K562 (cell line): ENCODE data around the gene IRF6. TPM values are rescaled to one million over a fixed set of nuclear protein-coding genes. Genes with fewer than 3 reads are reported as not detected.

Experiments used
- ATAC-seq: fragments of 200-7000 bp; cut with Tn5 transposase; 3 replicates; pipeline ENCODE4 v1.9.1; 2020; ENCODE audit warnings: moderate library complexity
- BruUV-seq: library from RNA; stranded (reverse); fragments of 400-500 nt; replicated peaks from 2 replicates; lab custom pipeline; 2021; lab: Mats Ljungman, UMichigan
- CTCF ChIA-PET: fragments of 300-600 bp; formaldehyde crosslinking; extraction: SDS; loops from one replicate; lab custom pipeline; 2021; ENCODE audit warnings: low intra/inter-chr PET ratio; lab: Yijun Ruan, JAX
- POLR2A ChIA-PET: fragments of 300-600, 350-650 bp; sonication (Branson Sonifier 250); formaldehyde crosslinking; extraction: SDS; loops from one replicate; lab custom pipeline; 2021; ENCODE audit warnings: antibody characterized with exemption, inconsistent platforms; lab: Yijun Ruan, JAX
- DNase-seq, 4 experiments: peaks; one replicate each; pipeline versions ENCODE4 v3.0.0 to v3.0.0-alpha.2; 2011 to 2018; ENCODE audit warnings: low spot score in 3 of 4, mixed read lengths in 3 of 4; ENCODE audit errors: extremely low read depth in 1 of 4
- FAIRE-seq: peaks from 2 replicates; lab custom pipeline; 2011; peaks lifted over from hg19 to GRCh38; lab: Jason Lieb, UNC
- H2AFZ ChIP-seq: 2 replicates; pipeline ENCODE4 v1.6.0; 2011; ENCODE audit warnings: low read depth, low read length, control low read depth, inconsistent platforms
- H3K27ac ChIP-seq: fragments of 200-600 bp; 3 replicates; pipeline ENCODE4 v1.8.0; 2011; ENCODE audit warnings: low read depth, mild to moderate bottlenecking, control low read depth, inconsistent platforms, low read length, moderate library complexity, mixed read lengths; ENCODE audit errors: extremely low read depth
- H3K27me3 ChIP-seq, 2 experiments: fragments of 300-600 bp in 1 of 2; 2 replicates in 1 of 2; 3 replicates in 1 of 2; pipeline versions ENCODE4 v1.6.0 to v1.8.0; 2011; ENCODE audit warnings: inconsistent platforms in 2 of 2, low read length in 2 of 2, mild to moderate bottlenecking in 1 of 2, mixed read lengths in 1 of 2, moderate library complexity in 1 of 2; ENCODE audit not compliant: control insufficient read depth in 2 of 2, insufficient read depth in 2 of 2
- H3K36me3 ChIP-seq: fragments of 300-600 bp; 3 replicates; pipeline ENCODE4 v1.8.0; 2011; ENCODE audit warnings: mild to moderate bottlenecking, low read length, inconsistent platforms; ENCODE audit not compliant: control insufficient read depth, insufficient read depth
- H3K4me1 ChIP-seq, 2 experiments: fragments of 200-600 bp in 1 of 2; replicated peaks in 1 of 2; 2 replicates in 1 of 2; 3 replicates in 1 of 2; pipeline versions ENCODE4 v1.5.1 to v1.8.0; 2011; ENCODE audit warnings: inconsistent platforms in 2 of 2, low read length in 2 of 2, mild to moderate bottlenecking in 1 of 2, mixed read lengths in 1 of 2, moderate library complexity in 1 of 2; ENCODE audit not compliant: control insufficient read depth in 2 of 2, insufficient read depth in 2 of 2
- H3K4me2 ChIP-seq: 2 replicates; pipeline ENCODE4 v1.6.1; 2011; ENCODE audit warnings: low read length, control low read depth, inconsistent platforms, mixed read lengths; ENCODE audit not compliant: insufficient read depth
- H3K4me3 ChIP-seq: fragments of 200-600 bp; sonication (generic), shearing (Covaris generic); 2 replicates; pipeline ENCODE4 v1.5.1; 2016; ENCODE audit warnings: control low read depth, inconsistent platforms
- H3K79me2 ChIP-seq: fragments of 200-600 bp; 3 replicates; pipeline ENCODE4 v1.8.0; 2011; ENCODE audit warnings: low read length, inconsistent platforms; ENCODE audit not compliant: control insufficient read depth, insufficient read depth
- H3K9ac ChIP-seq, 2 experiments: 2 replicates each; pipeline versions ENCODE4 v1.6.0 to v1.6.1; 2011; ENCODE audit warnings: low read depth in 2 of 2, low read length in 2 of 2, control low read depth in 1 of 2, inconsistent platforms in 1 of 2, mild to moderate bottlenecking in 1 of 2, mixed read lengths in 1 of 2; ENCODE audit not compliant: insufficient read depth in 1 of 2
- H3K9me1 ChIP-seq: one replicate; pipeline ENCODE4 v1.6.0; 2011; ENCODE audit warnings: inconsistent platforms, mild to moderate bottlenecking, low read length, moderate library complexity; ENCODE audit not compliant: control insufficient read depth, insufficient read depth
- H3K9me3 ChIP-seq: replicated peaks from 2 replicates; pipeline ENCODE4 v1.5.1; 2011; ENCODE audit warnings: low read depth, low read length, inconsistent platforms; ENCODE audit not compliant: control insufficient read depth, insufficient read depth
- H4K20me1 ChIP-seq: replicated peaks from 2 replicates; pipeline ENCODE4 v1.6.1; 2011; ENCODE audit warnings: low read length, inconsistent platforms, mixed read lengths; ENCODE audit not compliant: control insufficient read depth, insufficient read depth
- ATF4 ChIP-seq: fragments of 450-650 bp; formaldehyde crosslinking; IDR thresholded peaks from 2 replicates; pipeline ENCODE4 v1.4.0; 2022; ENCODE audit warnings: mild to moderate bottlenecking, moderate library complexity
- BACH1 ChIP-seq: fragments of 200-800 bp; sonication (Bioruptor generic); IDR thresholded peaks from 2 replicates; pipeline ENCODE4 v1.6.1; 2016; ENCODE audit warnings: missing genetic modification characterization, missing compliant biosample characterization
- CREB3L1 ChIP-seq: fragments of 450-650 bp; IDR thresholded peaks from 2 replicates; pipeline ENCODE4 v1.6.1; 2014; ENCODE audit warnings: low read depth, mild to moderate bottlenecking, moderate library complexity, borderline replicate concordance
- CREBBP ChIP-seq: IDR thresholded peaks from one replicate; pipeline ENCODE4 v1.6.1; 2012; ENCODE audit warnings: low read depth, mild to moderate bottlenecking, control low read depth, inconsistent platforms, low read length
- CTCFL ChIP-seq: IDR thresholded peaks from 2 replicates; pipeline ENCODE4 v1.6.1; 2011; ENCODE audit warnings: borderline replicate concordance, low read depth, mild to moderate bottlenecking, moderate library complexity, low read length; ENCODE audit not compliant: insufficient read depth, poor library complexity, severe bottlenecking
- HINFP ChIP-seq: fragments of 450-650 bp; conservative IDR thresholded peaks from 2 replicates; pipeline ENCODE4 v1.6.1; 2016; ENCODE audit warnings: missing genetic modification characterization, low read depth, mild to moderate bottlenecking, control low read depth, missing compliant biosample characterization
- MAZ ChIP-seq, 2 experiments: fragments of 450-650 bp in 1 of 2; sonication (generic) in 1 of 2; formaldehyde crosslinking; IDR thresholded peaks in 1 of 2; conservative IDR thresholded peaks in 1 of 2; 2 replicates each; pipeline versions ENCODE4 v1.4.0 to v1.5.0; 2020; ENCODE audit warnings: mild to moderate bottlenecking in 1 of 2, missing genetic modification reagents in 1 of 2
- MEF2D ChIP-seq: conservative IDR thresholded peaks from 2 replicates; pipeline ENCODE4 v1.6.1; 2016; ENCODE audit warnings: low read depth, missing genetic modification characterization, missing compliant biosample characterization
- NCOR1 ChIP-seq: fragments of 450-650 bp; IDR thresholded peaks from 2 replicates; pipeline ENCODE4 v1.6.1; 2016; ENCODE audit warnings: mild to moderate bottlenecking, moderate library complexity
- NFIC ChIP-seq: fragments of 450-650 bp; IDR thresholded peaks from 2 replicates; pipeline ENCODE4 v1.6.1; 2017; ENCODE audit warnings: mild to moderate bottlenecking, inconsistent platforms
- SRSF1 ChIP-seq: fragments of 200-400 bp; formaldehyde crosslinking; IDR thresholded peaks from 2 replicates; pipeline ENCODE4 v1.6.1; 2017; ENCODE audit warnings: mild to moderate bottlenecking, low read depth, low read length, moderate library complexity
- ZNF583 ChIP-seq: fragments of 250-450 bp; sonication (Bioruptor Pico); IDR thresholded peaks from 2 replicates; pipeline ENCODE4 v1.4.0; 2020
- WGBS: fragments of 100-300 bp; shearing (Covaris generic); methylation state at CpG from one replicate; pipeline ENCODE4 v1.1.6; 2016; ENCODE audit warnings: low coverage, mixed read lengths; ENCODE audit not compliant: insufficient coverage; ENCODE audit errors: missing lambda C conversion rate; 5-methylcytosine and 5-hydroxymethylcytosine counted together
- in situ Hi-C: fragments of 300-500 bp; cut with MboI; formaldehyde crosslinking; loops from 4 replicates; pipeline ENCODE4 v1.15.0; 2018; ENCODE audit warnings: inconsistent platforms, mixed read lengths
- intact Hi-C: fragments of 100-400 bp; cut with micrococcal nuclease; formaldehyde crosslinking; loops from 2 replicates; pipeline ENCODE4 v1.14.2; 2022
- polyA plus RNA-seq, 8 experiments: library from polyadenylated mRNA; depleted of rRNA in 4 of 8; stranded (reverse) in 5 of 8; unstranded in 3 of 8; fragments of >200 nt; fragmentation: Nextera tagmentation in 2 of 8; fragmentation: Illumina TruSeq in 1 of 8; extraction: Ambion mirVana in 2 of 8; extraction: Trizol in 1 of 8; gene quantifications; 2 replicates each; pipeline versions ENCODE4 v1.2.1 to v1.2.3, GENCODE V29; 2011 to 2014; ENCODE audit warnings: inconsistent platforms in 1 of 8, missing spikeins in 1 of 8
- total RNA-seq, 7 experiments: library from RNA; depleted of rRNA in 6 of 7; stranded (reverse); fragments of >200 nt in 6 of 7; fragmentation: Illumina TruSeq in 2 of 7; extraction: Trizol in 2 of 7; gene quantifications; 2 replicates each; pipeline versions ENCODE4 v1.2.1 to v1.2.3, GENCODE V29; 2011 to 2021; ENCODE audit warnings: low replicate concordance in 1 of 7

Gene IRF6
- total and polyA plus RNA-seq, 9 of the 15 experiments (the other 6 are each of a cell fraction or from before 2014, with no cell fraction given): 0.03 to 0.65 (median 0.17) TPM

GRCh38 chr1:209747580-209748262, 58.2 kb downstream of the IRF6 start:
- Histone ChIP-seq H2AFZ (peak overlapping the region; percentile 85), H3K4me1 (peaks cover 5 to 7% of the 10 kb centered on the region in 2 experiments; a peak in 4 of 5 replicates), H3K79me2 (no peaks in the 10 kb centered on the region), H3K9ac (peak overlapping the region; percentile 40 to 86; a peak in 3 of 4 replicates), H3K27me3 (peaks cover 13 to 19% of the 10 kb centered on the region in 2 experiments), H3K36me3 (no peaks in the 10 kb centered on the region), H3K4me2 (peak overlapping the region; percentile 76), H3K9me3 (no peaks in the 10 kb centered on the region), H3K9me1 (no peaks in the 10 kb centered on the region), H3K27ac (no peak overlapping the region; the same call in 2 of the 3 replicates), H4K20me1 (no peaks in the 10 kb centered on the region), H3K4me3 (peak overlapping the region; percentile 28)
- in situ Hi-C loops (no loop called here), intact Hi-C loops (loop anchor here (1.0 to 10.0 kb wide), 4 partner anchors 54 to 178 kb away; no protein-coding TSS in a partner anchor)
- no TSS peak for BruUV-seq
- peak; percentile 96 for FAIRE-seq
- 8% methylated on average over 37 of the region's 37 CpGs for WGBS
- POLR2A ChIA-PET: interaction anchor here (1.0 to 1.1 kb wide), 3 partner anchors 11 to 65 kb away, joined by 3 to 4 read pairs (median 3); no protein-coding TSS in a partner anchor
- CTCF ChIA-PET: interaction anchor here (0.6 to 3.2 kb wide), 9 partner anchors 20 to 177 kb away, joined by 3 to 22 read pairs (median 5); no protein-coding TSS in a partner anchor
- DNase-seq: peak; percentile 93 to 96 (median 95)
- ATAC-seq: peak; percentile 99
- TF ChIP-seq ATF4 (CRISPR knock-in tag) (peak; percentile 36; the same call in 1 of the 2 replicates), BACH1 (tag) (no peak), HINFP (tag) (0 out of 2 replicates have a peak, but pooled peaks have one; percentile 50), CREB3L1 (peak; percentile 75), NFIC (peak; percentile 89), MEF2D (no peak), CTCFL (peak; percentile 77), SRSF1 (no peak), ZNF583 (CRISPR knock-in tag) (0 out of 2 replicates have a peak, but pooled peaks have one; percentile 6), NCOR1 (no peak), CREBBP (no peak), MAZ (CRISPR knock-in tag; conservative IDR thresholded peaks at IDR 0.05 in 1 of 2, IDR thresholded peaks at IDR 0.05 in 1 of 2) (peak; percentile 66 to 77; a peak in 2 of 4 replicates)
